GM18505 (cell line): ENCODE measurements around the gene UROC1.

Experiments
- ATAC-seq: cut with Tn5 transposase; IDR thresholded peaks from one replicate; pipeline ENCODE4 v1.9.1; 2021; ENCODE audit not compliant: unreplicated experiment
- POLR2A ChIP-seq: IDR thresholded peaks from 4 replicates; pipeline ENCODE4 v1.6.1; 2011; ENCODE audit warnings: borderline replicate concordance; ENCODE audit not compliant: insufficient read depth, insufficient read length; ENCODE audit errors: extremely low read depth

Gene UROC1

DNA sequence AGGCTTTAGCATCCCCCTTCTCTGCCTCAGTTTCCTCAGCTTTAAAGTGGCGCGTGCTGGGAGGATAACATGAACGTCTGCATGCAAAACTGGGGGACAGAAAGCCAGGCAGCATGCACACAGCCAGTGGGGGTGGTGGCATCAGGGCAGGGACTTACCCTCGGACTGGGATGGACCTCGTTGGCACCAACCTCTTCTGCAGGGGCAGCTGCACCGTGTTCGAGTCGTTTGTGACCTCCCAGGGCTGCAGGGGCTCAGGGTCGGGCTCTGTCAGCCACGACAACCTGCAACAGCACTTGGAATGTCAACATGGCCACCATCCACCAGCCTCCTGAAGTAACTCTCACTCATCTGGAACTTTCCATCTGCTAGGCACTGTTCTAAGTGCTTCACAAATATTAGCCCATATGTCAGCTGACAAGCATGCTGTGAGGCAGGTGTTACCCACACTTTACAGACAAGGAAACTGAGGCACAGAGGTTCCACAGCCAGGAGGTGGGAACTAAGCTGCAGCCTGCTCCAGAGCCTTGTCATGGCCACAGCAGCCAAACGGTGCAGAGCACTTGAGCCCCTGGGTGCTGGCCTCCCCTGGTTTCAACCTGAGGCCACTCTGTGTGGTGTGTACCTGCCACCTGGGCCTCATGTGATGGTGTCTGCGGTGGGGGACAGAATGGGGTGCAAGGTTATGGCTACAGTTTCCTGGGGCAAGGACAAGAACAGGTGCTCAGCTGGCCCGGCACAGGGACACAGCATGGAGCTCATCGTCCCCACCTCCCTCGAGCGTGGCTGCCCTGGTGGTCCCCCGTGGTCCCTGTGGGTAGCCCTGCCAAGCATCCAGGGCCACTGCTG, 34.5 kb upstream of the UROC1 start:
- no peak for TF ChIP-seq POLR2A
- no peak for ATAC-seq

DNA sequence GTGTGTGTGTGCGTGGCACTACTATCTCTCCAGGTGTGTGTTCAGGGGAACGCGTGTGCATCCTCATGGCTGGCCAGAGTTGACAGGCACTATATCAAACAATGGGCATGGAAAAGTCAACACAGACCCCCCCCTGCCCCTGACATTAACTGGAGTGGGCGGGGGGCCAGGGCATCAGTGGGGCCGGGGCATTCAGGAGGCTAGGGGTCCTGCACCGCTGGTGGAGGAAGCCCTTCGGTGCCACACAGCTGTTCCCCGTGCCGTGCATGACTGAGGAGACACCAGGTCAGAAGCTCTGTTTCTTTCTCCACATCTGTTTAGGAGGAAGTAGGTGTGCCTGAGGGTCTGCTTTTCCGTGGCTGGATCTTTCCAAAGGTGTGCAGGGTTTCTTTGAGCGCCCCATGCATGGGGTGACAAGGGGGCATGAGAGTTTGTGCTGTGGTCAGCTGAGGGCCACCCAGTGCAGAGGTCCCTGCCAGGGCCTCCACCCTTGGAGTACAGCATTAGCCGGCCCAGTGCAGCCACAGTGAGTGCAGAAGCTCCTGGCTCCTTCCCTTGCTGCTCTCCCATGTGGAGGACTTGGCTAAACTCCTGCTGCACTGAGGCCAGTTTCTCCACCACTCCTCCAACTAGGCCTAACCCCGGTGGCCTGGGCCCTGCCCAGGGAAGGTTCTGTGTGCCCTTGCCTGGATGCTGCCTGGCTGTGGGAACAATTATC, 33.7 kb upstream of the UROC1 start:
- no peak for ATAC-seq
- no peak for TF ChIP-seq POLR2A

DNA sequence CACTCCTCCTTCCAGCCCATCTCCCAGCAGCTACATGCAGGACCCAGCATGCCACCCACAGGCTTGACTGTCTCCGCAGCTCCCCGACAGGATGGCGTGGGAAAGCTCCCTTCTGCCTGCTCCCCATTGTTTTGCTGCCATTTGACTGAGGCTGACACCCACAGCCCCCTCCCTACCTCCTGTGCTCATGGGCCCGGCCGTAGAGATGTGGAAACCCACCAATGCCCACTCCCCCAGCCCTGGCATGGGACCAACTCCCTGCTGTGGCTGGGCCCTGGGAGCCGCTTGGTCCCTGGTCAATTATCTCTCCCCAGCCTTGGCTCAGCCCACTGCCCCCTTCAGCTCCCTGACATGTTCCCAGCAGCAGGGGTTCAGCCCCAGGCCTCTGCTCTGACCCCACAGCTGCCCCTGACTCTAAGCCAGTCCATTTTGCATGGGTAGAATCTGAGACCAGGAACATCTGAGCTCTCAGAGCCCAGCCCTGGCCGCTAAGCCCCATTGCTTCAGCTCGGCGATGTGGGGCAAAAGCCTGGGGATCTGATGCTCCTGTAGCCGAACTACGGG, 33.0 kb upstream of the UROC1 start:
- no peak for ATAC-seq
- no peak for TF ChIP-seq POLR2A

DNA sequence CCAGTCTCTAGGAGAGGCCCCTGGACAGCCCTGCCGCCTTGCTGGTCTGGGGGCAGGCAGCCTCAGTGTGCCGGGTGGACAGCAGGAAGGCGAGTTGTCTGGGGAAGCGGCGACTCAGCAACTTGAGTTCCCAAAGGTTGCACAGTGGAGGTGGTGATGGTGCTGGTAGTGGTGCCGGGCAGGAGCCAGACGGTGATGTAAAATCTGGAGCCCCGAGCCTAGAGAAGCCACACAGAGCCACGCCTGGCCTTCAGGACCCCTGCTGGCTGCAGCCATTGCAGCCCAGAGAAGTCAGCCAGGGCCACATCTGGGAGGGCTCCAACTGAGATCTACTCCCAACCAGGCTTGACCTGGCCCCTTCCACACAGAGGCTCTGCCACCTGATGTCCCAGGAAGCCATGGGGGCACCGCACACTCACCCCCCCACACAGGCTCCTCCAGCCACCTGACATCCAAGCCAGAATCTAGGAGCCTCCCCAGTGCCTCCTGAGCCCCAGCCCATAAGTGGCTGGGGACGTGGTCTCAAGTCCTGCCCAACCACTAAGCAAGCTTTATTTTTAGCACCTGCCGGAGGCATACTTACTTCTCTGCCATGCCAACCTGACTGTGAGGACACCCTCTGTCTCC, 32.4 kb upstream of the UROC1 start:
- TF ChIP-seq POLR2A, result no peak
- no peak for ATAC-seq

DNA sequence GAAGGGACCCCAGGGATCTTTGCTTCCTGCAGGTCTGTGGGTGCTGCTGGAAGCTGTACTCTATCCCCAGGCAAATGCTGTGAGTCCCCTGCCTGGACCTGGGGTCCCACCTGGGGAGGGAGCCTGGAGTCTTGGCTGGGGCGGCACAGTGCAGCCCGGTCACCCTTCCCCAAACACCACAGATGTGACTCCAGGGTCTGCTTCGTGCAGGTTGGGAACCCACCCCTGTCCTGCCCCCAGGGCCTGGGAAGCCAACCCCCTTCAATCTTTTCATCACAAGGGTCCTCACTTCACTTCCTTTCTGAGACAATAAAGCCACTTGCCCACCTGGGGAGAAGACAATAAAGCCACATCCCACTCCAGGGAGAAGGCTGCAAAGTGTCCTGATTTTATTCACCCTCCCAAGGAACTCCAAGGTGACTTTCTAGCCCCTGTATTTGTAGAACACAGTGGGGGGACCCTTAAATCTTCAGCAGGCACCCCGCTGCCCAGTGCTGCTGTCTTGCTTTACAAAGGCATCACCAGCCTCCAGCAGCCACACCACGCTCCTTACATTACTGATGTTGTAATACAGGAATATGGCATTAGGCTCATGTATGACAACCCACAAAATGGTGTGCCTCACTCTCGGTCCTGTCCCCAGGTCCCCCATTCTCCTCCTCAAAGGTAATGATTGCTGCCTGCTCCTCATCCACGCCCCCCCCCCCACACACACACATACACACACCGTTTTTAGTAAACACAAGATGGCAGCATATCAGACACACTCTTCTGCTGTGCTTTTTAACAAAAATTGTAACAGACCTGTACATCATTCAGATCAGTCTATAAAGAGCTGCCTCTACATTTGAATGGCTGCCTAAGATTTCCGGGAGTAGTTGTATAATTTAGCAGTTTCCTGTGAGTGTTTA, 31.2 kb upstream of the UROC1 start:
- ATAC-seq, result no peak
- no peak for TF ChIP-seq POLR2A

DNA sequence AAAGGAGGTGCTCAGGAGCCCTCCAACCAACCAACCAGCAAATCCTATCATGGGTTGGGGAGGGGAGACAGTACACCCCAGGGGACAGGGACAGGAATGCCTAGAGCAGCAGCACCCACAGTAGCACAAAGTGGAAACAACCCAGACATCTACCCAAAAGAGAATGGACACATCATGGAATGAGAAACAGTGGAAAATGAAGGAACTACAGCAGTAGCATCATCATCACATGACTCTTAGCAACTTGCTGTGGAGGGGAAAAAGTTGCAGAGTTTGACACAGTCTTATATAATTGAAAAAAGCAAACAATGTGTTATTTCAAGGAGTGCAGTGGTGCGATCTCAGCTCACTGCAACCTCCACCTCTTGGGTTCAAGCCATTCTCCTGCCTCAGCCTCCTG, 30.1 kb upstream of the UROC1 start:
- TF ChIP-seq POLR2A, result no peak
- no peak for ATAC-seq

DNA sequence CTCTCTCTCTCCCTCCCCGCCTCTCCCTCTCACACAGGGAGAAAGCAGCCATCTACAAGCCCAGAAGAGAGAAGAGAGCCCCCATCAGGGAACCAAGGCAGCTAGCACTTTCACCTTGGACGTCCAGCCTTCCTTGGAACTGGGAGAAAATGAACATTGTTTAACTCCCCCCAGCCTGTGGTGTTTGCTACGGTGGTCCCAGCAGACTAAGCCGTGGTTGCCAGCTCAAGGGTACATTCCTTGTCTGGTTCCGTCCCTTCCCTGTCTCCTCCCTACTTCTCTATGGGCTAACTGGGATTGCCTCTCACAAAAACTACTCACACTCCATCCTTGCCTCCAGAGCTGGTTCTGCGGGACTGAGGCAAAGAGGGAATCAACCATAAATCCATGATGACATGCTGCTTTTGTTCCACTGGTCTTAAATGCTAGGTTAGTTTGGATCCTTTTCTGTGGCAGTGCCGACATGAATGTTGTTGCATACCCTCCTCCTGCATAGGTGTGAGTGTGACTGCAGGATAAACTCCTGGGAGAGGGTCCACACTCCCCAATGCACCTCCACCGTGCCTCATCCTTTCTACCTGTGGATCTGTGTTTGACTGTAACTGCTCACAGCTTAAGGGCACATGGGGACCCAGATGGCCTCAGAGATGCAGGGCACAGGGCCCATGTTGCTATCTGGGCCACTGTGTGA, 29.1 kb upstream of the UROC1 start:
- TF ChIP-seq POLR2A, result no peak
- ATAC-seq, result no peak

DNA sequence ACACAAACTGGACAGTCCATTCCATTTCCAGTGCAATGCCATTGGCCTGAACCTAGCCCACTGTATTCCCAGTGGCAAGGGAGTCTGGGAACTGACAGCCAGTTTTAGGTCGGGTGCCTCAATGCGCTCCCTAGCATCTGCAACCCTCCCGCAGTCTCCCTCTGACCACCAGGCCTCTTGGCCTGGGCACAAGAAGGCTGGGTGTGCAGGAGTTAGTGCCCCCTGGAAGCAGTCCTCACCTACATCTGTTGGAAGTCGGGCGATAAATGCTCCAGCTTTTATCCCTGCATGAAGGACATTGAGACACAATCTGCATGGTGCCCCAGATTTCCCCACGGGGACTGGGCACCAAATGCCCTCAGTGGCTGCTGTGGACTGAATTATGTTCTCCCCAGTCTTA, 28.4 kb upstream of the UROC1 start:
- ATAC-seq, result no peak
- TF ChIP-seq POLR2A, result no peak

DNA sequence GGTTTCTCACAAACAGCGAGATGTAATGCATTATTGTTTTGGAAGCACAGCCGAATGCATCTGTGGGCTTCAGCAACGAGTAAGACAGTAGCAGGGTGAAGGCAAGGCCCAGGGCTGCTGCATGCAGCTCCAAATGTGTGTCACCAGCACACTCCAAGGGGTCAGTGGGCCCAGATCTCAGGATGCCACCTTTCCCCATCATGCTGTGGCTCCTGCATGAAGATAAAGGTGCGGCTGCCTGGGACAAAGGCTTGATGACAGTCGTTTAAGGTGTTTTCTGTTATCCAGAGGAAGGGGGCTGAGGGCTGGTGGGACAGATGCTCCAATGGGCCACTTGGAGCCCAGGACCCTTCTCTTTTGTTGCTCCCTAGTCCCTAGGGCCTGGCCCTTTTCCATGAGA, 28.0 kb upstream of the UROC1 start:
- no peak for ATAC-seq
- TF ChIP-seq POLR2A, result no peak

DNA sequence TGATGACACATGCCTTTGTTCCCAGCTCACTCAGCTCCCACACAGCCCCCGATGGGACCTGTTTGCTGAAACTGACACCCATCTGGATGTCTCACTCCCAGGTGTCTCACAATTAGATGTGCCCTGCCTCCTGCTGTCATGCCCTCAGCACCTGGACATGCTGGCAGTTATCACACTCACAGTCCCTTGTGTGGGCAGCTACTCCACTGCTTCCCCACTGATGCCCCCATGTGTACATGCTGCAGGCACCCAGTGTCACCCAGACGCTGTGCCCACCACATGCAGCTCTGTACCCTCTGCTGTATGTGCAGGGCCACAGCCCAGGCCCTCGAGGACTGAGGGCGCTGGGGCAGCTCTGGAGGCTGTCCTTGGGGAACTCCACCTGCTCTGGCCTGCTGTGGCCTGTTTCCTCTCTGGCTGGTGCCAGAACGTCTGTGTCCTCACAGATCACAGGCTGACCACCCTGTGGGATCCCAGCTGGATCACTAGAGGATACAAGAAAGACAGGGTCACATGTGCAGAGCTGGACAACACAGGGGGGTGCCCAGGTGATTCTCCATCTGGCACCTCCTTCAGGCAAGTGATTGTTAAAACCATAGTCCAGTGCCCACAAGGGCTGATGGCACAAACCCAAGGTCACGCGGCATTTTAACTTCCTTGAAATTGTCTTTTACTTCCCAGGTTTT, 27.2 kb upstream of the UROC1 start:
- TF ChIP-seq POLR2A, result no peak
- ATAC-seq, result no peak

DNA sequence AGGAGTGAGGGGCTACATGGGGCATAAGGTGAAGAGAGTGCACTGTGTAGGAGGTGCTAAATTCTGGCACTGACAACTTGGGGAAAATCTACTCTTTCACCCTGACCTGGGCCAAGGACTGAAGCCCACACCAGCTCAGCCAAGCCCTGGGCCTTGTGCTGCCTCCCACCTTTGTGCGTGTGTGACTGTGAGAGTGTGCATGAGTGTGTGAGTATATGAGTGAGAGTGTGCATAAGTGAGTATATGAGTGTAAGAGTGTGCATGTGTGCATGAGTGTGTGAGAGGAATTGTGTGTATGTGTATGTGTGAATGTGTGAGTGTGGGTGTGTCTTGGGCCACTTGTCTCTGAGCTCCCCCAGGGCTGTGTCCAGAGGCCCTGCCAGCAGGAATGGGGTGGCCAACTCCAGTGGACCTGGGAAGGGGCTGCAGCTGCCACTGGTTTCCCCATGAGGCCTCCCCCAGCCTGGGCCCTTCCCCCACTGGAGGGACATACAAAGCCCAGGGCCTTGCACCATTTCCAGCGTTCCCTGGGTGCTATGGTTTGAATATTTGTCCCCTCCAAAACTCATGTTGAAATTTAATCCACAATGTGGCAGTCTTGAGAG, 26.0 kb upstream of the UROC1 start:
- no peak for ATAC-seq
- TF ChIP-seq POLR2A, result no peak

DNA sequence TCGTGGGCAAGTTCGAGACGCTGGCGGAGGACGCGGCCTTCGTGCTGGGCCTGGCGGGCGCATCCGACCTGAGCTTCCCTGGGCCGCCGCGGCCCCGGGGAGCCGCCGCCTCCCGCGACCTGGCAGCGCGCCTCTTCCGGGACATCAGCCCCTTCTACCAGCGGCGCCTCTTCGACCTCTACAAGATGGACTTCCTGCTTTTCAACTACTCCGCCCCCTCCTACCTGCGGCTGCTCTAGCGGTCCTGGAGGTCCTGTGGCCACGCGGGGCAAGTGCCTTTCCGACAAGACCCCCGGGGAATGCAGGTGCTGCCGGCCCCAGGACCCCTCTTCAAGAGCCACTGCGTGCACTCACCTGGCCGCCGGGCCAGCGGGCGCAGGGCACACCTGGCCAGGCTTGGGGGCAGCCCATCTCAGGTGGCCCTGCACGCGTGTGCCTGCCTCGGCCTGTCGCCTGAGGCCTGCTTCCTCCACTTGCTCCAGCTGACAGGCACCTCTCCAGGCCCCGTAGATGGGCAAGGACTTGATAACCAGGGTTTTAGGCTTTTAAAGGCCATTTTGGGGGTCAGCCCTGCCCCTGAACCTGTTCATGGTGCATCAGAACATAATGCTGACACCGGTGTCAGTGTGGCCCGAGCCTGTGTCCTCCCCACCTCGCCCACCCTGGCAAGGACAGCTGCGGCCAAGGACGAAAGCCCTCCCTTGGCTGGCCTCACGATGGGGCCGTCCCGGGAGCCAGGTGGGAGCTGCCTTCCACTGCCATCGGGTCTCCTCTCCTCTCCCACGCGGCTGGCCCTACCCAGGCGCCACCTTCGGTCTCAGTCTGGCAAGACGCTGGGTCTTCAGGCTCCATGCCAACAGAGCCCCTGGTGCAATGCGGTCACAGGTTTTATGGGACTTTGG, 25.0 kb upstream of the UROC1 start:
- no peak for TF ChIP-seq POLR2A
- ATAC-seq, result no peak
